Hepatocyte (in vitro differentiated cells): Measurements from ENCODE around the gene ADGRD1. TPM values are rescaled to one million over a fixed set of nuclear protein-coding genes. Genes with fewer than 3 reads are reported as not detected.

ENCODE experiments used
- DNase-seq: peaks from one replicate; pipeline ENCODE4 v3.0.0-alpha.2; 2016; ENCODE audit warnings: low spot score
- H2AFZ ChIP-seq: fragments of 200-600 bp; sonication (generic); 2 replicates; pipeline ENCODE4 v1.6.0; 2016; ENCODE audit warnings: antibody characterized with exemption, mild to moderate bottlenecking
- H3K27ac ChIP-seq: fragments of 200-600 bp; sonication (generic); 2 replicates; pipeline ENCODE4 v1.5.1; 2016; ENCODE audit warnings: mild to moderate bottlenecking
- H3K27me3 ChIP-seq: fragments of 200-600 bp; sonication (generic); 2 replicates; pipeline ENCODE4 v1.6.1; 2016
- H3K36me3 ChIP-seq: fragments of 200-600 bp; sonication (generic); replicated peaks from 2 replicates; pipeline ENCODE4 v1.5.1; 2016; ENCODE audit warnings: low read depth; ENCODE audit not compliant: insufficient read depth
- H3K4me1 ChIP-seq: fragments of 200-600 bp; sonication (generic); 2 replicates; pipeline ENCODE4 v1.5.1; 2016; ENCODE audit warnings: mild to moderate bottlenecking, moderate library complexity; ENCODE audit not compliant: insufficient read depth
- H3K4me2 ChIP-seq: fragments of 200-600 bp; sonication (generic); 2 replicates; pipeline ENCODE4 v1.6.0; 2016
- H3K4me3 ChIP-seq: fragments of 200-600 bp; sonication (generic); 2 replicates; pipeline ENCODE4 v1.5.1; 2016; ENCODE audit warnings: mild to moderate bottlenecking
- H3K79me2 ChIP-seq: fragments of 200-600 bp; sonication (generic); 2 replicates; pipeline ENCODE4 v1.6.0; 2017; ENCODE audit warnings: mild to moderate bottlenecking
- H3K9me2 ChIP-seq: fragments of 200-600 bp; sonication (generic); replicated peaks from 2 replicates; pipeline ENCODE4 v1.6.0; 2017; ENCODE audit warnings: mild to moderate bottlenecking; ENCODE audit not compliant: insufficient read depth
- H3K9me3 ChIP-seq: fragments of 200-600 bp; sonication (generic); 2 replicates; pipeline ENCODE4 v1.5.1; 2016; ENCODE audit warnings: low read depth, mild to moderate bottlenecking
- H4K20me1 ChIP-seq: fragments of 200-600 bp; sonication (generic); 2 replicates; pipeline ENCODE4 v1.6.0; 2016; ENCODE audit warnings: mild to moderate bottlenecking; ENCODE audit not compliant: insufficient read depth, poor library complexity, severe bottlenecking
- EZH2 ChIP-seq: fragments of 200-600 bp; sonication (generic); IDR thresholded peaks from 2 replicates; pipeline ENCODE4 v1.6.1; 2016; ENCODE audit warnings: antibody characterized with exemption, mild to moderate bottlenecking, borderline replicate concordance
- EZH2phosphoT487 ChIP-seq: fragments of 200-600 bp; sonication (generic); IDR thresholded peaks from one replicate; pipeline ENCODE4 v1.6.1; 2018; ENCODE audit warnings: antibody characterized with exemption, mild to moderate bottlenecking, low read depth, moderate library complexity; ENCODE audit not compliant: unreplicated experiment, severe bottlenecking
- WGBS: methylation state at CpG from one replicate; pipeline ENCODE4 v1.1.6; 2016; ENCODE audit warnings: low lambda C conversion rate; ENCODE audit errors: missing lambda C conversion rate; 5-methylcytosine and 5-hydroxymethylcytosine counted together
- polyA plus RNA-seq: library from polyadenylated mRNA; unstranded; fragments of >200 nt; fragmentation: Nextera tagmentation; extraction: Ambion mirVana; gene quantifications from 2 replicates; pipeline ENCODE4 v1.2.1, GENCODE V29; 2016
- total RNA-seq: library from RNA; depleted of rRNA; stranded (reverse); fragments of >200 nt; gene quantifications from 2 replicates; pipeline ENCODE4 v1.2.3, GENCODE V29; 2014
- TF ChIP-seq, protein P1 (sequence below): fragments of 200-600 bp; sonication (generic); IDR thresholded peaks from 2 replicates; pipeline ENCODE4 v1.5.1; 2016; ENCODE audit warnings: antibody characterized with exemption, mild to moderate bottlenecking; ENCODE audit not compliant: poor library complexity

Gene ADGRD1
- total and polyA plus RNA-seq, 2 experiments from 2014 or later = 18.1 to 18.5 TPM

DNA sequence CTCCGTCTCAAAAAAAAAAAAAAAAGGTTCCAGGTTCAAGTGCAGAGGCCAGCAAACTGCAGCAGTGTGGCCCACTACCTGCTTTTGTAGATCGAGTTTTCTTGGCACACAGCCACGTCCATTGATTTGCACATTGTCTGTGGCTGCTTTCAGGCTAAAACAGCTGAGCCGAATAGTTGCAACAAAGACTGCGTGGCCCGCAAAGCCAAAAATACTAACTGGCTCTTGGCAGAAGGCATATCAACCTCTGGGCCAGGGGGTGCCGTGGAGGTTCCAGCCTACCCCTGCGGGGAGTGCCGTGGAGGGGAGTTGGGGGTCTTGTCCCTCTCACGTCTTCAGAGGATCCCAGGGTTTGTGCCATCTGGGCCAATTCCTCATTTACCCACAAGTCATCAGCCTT lies 170.1 kb downstream of the ADGRD1 start:
- Histone ChIP-seq H4K20me1 (no peaks in the 10 kb centered on the region), H3K9me2 (no peaks in the 10 kb centered on the region), H2AFZ (no peak overlapping the region), H3K27me3 (no peaks in the 10 kb centered on the region), H3K4me3 (no peak overlapping the region), H3K36me3 (no peaks in the 10 kb centered on the region), H3K9me3 (no peaks in the 10 kb centered on the region), H3K27ac (no peak overlapping the region), H3K4me1 (no peaks in the 10 kb centered on the region), H3K4me2 (no peak overlapping the region), H3K79me2 (no peaks in the 10 kb centered on the region)
- 96% methylated on average over 10 of the region's 10 CpGs for WGBS
- no peak for DNase-seq
- TF ChIP-seq, protein P1, sequence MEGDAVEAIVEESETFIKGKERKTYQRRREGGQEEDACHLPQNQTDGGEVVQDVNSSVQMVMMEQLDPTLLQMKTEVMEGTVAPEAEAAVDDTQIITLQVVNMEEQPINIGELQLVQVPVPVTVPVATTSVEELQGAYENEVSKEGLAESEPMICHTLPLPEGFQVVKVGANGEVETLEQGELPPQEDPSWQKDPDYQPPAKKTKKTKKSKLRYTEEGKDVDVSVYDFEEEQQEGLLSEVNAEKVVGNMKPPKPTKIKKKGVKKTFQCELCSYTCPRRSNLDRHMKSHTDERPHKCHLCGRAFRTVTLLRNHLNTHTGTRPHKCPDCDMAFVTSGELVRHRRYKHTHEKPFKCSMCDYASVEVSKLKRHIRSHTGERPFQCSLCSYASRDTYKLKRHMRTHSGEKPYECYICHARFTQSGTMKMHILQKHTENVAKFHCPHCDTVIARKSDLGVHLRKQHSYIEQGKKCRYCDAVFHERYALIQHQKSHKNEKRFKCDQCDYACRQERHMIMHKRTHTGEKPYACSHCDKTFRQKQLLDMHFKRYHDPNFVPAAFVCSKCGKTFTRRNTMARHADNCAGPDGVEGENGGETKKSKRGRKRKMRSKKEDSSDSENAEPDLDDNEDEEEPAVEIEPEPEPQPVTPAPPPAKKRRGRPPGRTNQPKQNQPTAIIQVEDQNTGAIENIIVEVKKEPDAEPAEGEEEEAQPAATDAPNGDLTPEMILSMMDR = no peak
- TF ChIP-seq EZH2phosphoT487 (no peak), EZH2 (no peak)

DNA sequence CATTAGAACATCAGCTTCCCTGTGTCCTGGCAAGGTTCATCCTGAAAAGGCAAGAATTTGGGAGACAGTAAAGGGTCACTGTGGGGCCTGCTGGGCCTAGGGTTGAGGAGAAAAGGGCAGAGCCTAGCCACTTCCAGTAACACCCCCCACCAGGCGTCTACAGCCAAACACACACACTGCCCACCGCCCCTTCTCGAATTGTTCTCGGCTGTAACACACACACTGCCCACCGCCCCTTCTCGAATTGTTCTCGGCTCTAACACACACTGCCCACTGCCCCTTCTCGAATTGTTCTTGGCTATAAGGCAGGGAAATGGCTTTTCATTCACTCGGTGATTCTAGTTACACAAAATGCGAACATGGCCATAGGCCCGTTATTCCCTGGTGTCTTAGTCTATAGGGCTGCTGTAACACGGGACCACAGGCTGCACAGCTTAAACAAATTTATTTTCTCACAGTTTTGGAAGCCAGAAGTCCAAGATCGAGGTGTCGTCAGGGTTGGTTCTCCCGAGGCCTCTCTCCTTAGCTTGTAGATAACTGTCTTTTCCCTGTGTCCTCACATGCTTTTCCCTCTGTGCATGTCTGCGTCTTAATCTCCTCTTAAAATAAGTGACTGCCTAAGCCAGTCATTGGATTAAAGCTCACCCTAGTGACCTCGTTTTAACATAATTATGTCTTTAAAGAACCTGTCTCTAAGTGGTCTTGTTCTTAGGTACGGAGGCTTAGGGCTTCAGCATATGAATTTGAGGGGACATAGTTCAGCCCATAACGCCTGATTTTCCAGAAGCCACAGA lies 171.0 kb downstream of the ADGRD1 start:
- Histone ChIP-seq H3K9me3 (no peaks in the 10 kb centered on the region), H3K27me3 (no peaks in the 10 kb centered on the region), H3K79me2 (no peaks in the 10 kb centered on the region), H3K27ac (no peak overlapping the region), H3K9me2 (no peaks in the 10 kb centered on the region), H3K4me2 (no peak overlapping the region), H3K4me1 (no peaks in the 10 kb centered on the region), H3K4me3 (no peak overlapping the region), H3K36me3 (no peaks in the 10 kb centered on the region), H4K20me1 (no peaks in the 10 kb centered on the region), H2AFZ (no peak overlapping the region)
- 78% methylated on average over 19 of the region's 19 CpGs for WGBS
- DNase-seq = no peak
- no peak for TF ChIP-seq EZH2
- TF ChIP-seq EZH2phosphoT487 = no peak
- TF ChIP-seq, protein P1 = no peak

DNA sequence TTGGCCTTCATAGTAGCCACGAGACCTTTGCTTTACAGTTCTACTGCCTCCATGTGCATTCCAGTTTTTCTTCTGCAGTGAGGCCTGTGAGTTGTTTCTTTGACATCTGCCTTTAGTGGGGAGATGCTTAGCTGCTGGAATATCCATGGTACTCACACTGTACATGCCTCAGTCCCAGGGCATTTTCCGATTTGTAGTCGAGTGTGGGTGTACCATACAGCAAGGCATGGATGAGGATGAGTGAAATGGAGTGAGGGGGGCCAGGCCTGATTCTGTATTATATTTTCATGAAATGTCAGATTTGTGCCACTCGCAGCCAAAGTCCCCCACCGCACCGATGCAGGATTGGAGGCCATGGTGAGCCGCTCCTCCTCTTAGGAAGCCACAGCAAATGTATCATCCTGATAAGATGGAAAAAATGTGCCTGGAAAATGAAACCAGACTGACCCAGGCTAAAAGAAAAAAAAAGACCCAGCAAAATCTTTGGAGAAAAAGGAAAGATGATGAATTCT lies 173.0 kb downstream of the ADGRD1 start:
- Histone ChIP-seq H2AFZ (no peak overlapping the region), H3K36me3 (no peaks in the 10 kb centered on the region), H3K79me2 (no peaks in the 10 kb centered on the region), H3K4me2 (no peak overlapping the region), H3K9me2 (no peaks in the 10 kb centered on the region), H3K27me3 (no peaks in the 10 kb centered on the region), H4K20me1 (no peaks in the 10 kb centered on the region), H3K4me3 (no peak overlapping the region), H3K27ac (no peak overlapping the region), H3K4me1 (peaks cover 1% of the 10 kb centered on the region), H3K9me3 (no peaks in the 10 kb centered on the region)
- WGBS = 91% methylated on average over 7 of the region's 7 CpGs
- TF ChIP-seq, protein P1 = no peak
- TF ChIP-seq EZH2 (no peak), EZH2phosphoT487 (no peak)
- DNase-seq = no peak
